ENCODE measurements around the gene LIME1. TPM values are rescaled to one million over a fixed set of nuclear protein-coding genes. Genes with fewer than 3 reads are reported as not detected.

LIME1 gene
- total and polyA plus RNA-seq, 2 of the 8 experiments (the other 6 are each of a cell fraction or from before 2014, with no cell fraction given) = 4.5 to 5.9 TPM

GRCh38 chr20:63694584-63695423, 41.7 kb upstream of the LIME1 start:
- H2BK15ac ChIP-seq (ENCODE audit: low read length) = no peak overlapping the region
- H2AFZ ChIP-seq (ENCODE audit: low read length) = no peak overlapping the region
- no peak overlapping the region for H4K5ac ChIP-seq (ENCODE audit: insufficient read length, low read depth, low read length)
- H3K18ac ChIP-seq (ENCODE audit: extremely low read depth, low read length) = no peak overlapping the region
- H3K4me3 ChIP-seq (ENCODE audit: extremely low read depth in 1 of 4, insufficient read depth in 2 of 4, low read depth in 3 of 4, low read length in 4 of 4) = no peak overlapping the region
- WGBS, 2 experiments (ENCODE audit: extremely low coverage in 1 of 2, insufficient coverage in 1 of 2, insufficient read length in 1 of 2, insufficient replicate concordance in 2 of 2, low coverage in 1 of 2, low lambda C conversion rate in 2 of 2, missing lambda C conversion rate in 1 of 2) = 91% methylated on average over 28 of the region's 37 CpGs; no CpG with 5 or more reads in 1 of the 2 experiments
- DNase-seq (ENCODE audit: low read depth in 1 of 2, low spot score in 2 of 2) = no peak
- H3K9me3 ChIP-seq (ENCODE audit: insufficient read depth in 2 of 2, low read depth in 1 of 2, low read length in 1 of 2) = no peaks in the 10 kb centered on the region; a peak in 1 of 4 replicates
- H3K27ac ChIP-seq (ENCODE audit: low read depth, low read length) = no peak overlapping the region
- H2BK20ac ChIP-seq (ENCODE audit: low read length) = no peak overlapping the region
- no peak overlapping the region for H2BK120ac ChIP-seq (replicated peaks; ENCODE audit: low read depth, low read length)
- peaks cover 8% of the 10 kb centered on the region; the same call in 1 of the 2 replicates for H3K23me2 ChIP-seq (ENCODE audit: low read depth, low read length)
- no peak overlapping the region; the same call in 1 of the 2 replicates for H4K8ac ChIP-seq (ENCODE audit: extremely low read depth, insufficient read depth, low read length)
- no peak overlapping the region for H3K56ac ChIP-seq (replicated peaks; ENCODE audit: insufficient read length, low read depth, low read length)
- no peaks in the 10 kb centered on the region for H3K79me2 ChIP-seq (ENCODE audit: control insufficient read depth in 1 of 2, insufficient read depth in 2 of 2, low read length in 2 of 2)
- H3K9ac ChIP-seq (replicated peaks in 1 of 4; ENCODE audit: extremely low read depth in 1 of 4, low read depth in 3 of 4, low read length in 3 of 4) = no peak overlapping the region
- H2BK5ac ChIP-seq (ENCODE audit: low read depth, low read length) = no peak overlapping the region; the same call in 1 of the 2 replicates
- ChIA-PET POLR2A (ENCODE audit: partially characterized antibody) (interaction anchor here (0.7 to 3.5 kb wide), 6 partner anchors 11 to 165 kb away, joined by 3 to 49 read pairs (median 5); partner anchors contain the start of genes ARFRP1, LIME1 and ZGPAT), CTCF (ENCODE audit: partially characterized antibody) (no interaction called here)
- no peaks in the 10 kb centered on the region for H3K27me3 ChIP-seq (replicated peaks in 1 of 4; ENCODE audit: control insufficient read depth in 3 of 4, extremely low read depth in 1 of 4, insufficient read depth in 3 of 4, low read length in 3 of 4)
- H3K79me1 ChIP-seq (ENCODE audit: low read depth, low read length) = no peaks in the 10 kb centered on the region
- peaks cover 0 to 12% of the 10 kb centered on the region in 2 experiments for H4K20me1 ChIP-seq (replicated peaks in 1 of 2; ENCODE audit: control insufficient read depth in 1 of 2, insufficient read depth in 2 of 2, low read length in 2 of 2)
- H3K4ac ChIP-seq (replicated peaks; ENCODE audit: insufficient read length, low read depth, low read length) = no peak overlapping the region
- no peak overlapping the region for H3K23ac ChIP-seq (ENCODE audit: insufficient read length)
- peaks cover 0 to 3% (median 0%) of the 10 kb centered on the region in 4 experiments; a peak in 1 of 8 replicates for H3K36me3 ChIP-seq (ENCODE audit: control insufficient read depth in 2 of 4, insufficient read depth in 4 of 4, low read length in 3 of 4)
- no peak overlapping the region for H3K4me2 ChIP-seq (ENCODE audit: insufficient read depth in 1 of 2, low read depth in 2 of 2, low read length in 2 of 2)
- H4K91ac ChIP-seq (replicated peaks; ENCODE audit: insufficient read length, low read length) = no peak overlapping the region
- H3K4me1 ChIP-seq (replicated peaks in 1 of 4; ENCODE audit: control insufficient read depth in 3 of 4, insufficient read depth in 4 of 4, low read length in 3 of 4) = peaks cover 0 to 12% (median 7%) of the 10 kb centered on the region in 4 experiments; a peak in 4 of 7 replicates
- H2BK12ac ChIP-seq (ENCODE audit: low read depth, low read length) = no peak overlapping the region
- no peak for FAIRE-seq
- no peak overlapping the region for H2AK5ac ChIP-seq (ENCODE audit: low read depth, low read length)
- H3K14ac ChIP-seq (ENCODE audit: insufficient read length) = no peak overlapping the region
- TF ChIP-seq RNF2 (IDR thresholded peaks at IDR 0.05; ENCODE audit: borderline replicate concordance, low read depth, low read length, missing control alignments, poor library complexity, severe bottlenecking) (no peak), CTBP2 (IDR thresholded peaks at IDR 0.05; ENCODE audit: borderline replicate concordance, insufficient read depth, insufficient read length, low read length) (no peak), ZNF274 (IDR thresholded peaks at IDR 0.05; ENCODE audit: borderline replicate concordance, extremely low read depth, low read length) (no peak), NANOG (IDR thresholded peaks at IDR 0.05; ENCODE audit: insufficient read depth, low read depth, low read length, poor library complexity, severe bottlenecking) (no peak), ASH2L (IDR thresholded peaks at IDR 0.05; ENCODE audit: low read length) (no peak), EGR1 (IDR thresholded peaks at IDR 0.05; ENCODE audit: borderline replicate concordance, low read depth, low read length) (no peak), BACH1 (IDR thresholded peaks at IDR 0.05; ENCODE audit: low read length) (no peak), BCL11A (IDR thresholded peaks at IDR 0.05; ENCODE audit: low read depth in 2 of 2, low read length in 2 of 2) (no peak)
